Testis (tissue), 3 donors: ENCODE data around the gene EREG. TPM values are rescaled to one million over a fixed set of nuclear protein-coding genes. Genes with fewer than 3 reads are reported as not detected.

Source experiments
- DNase-seq: peaks from one replicate; pipeline ENCODE4 v3.0.0-alpha.2; 2019
- H3K27ac ChIP-seq, 2 donors: fragments of 200-600 bp; sonication (generic); one replicate each; pipeline ENCODE4 v1.5.1; 2019
- H3K27me3 ChIP-seq: fragments of 200-600 bp; sonication (generic); one replicate; pipeline ENCODE4 v1.5.1; 2019
- H3K36me3 ChIP-seq: fragments of 200-600 bp; sonication (generic); one replicate; pipeline ENCODE4 v1.5.1; 2017; ENCODE audit warnings: low read depth; ENCODE audit errors: missing control alignments
- H3K4me1 ChIP-seq: fragments of 200-600 bp; sonication (generic); one replicate; pipeline ENCODE4 v1.5.1; 2019
- H3K4me3 ChIP-seq, 2 donors: fragments of 200-600 bp; sonication (generic); one replicate each; pipeline ENCODE4 v1.5.1; 2017 to 2019
- H3K9me3 ChIP-seq: fragments of 200-600 bp; sonication (generic); one replicate; pipeline ENCODE4 v1.5.1; 2017
- CTCF ChIP-seq, 3 experiments: fragments of 450-650 bp in 2 of 3; fragments of 200-600 bp in 1 of 3; sonication (generic) in 1 of 3; IDR thresholded peaks; one replicate each; pipeline ENCODE4 v1.5.1; 2016 to 2019; ENCODE audit warnings: antibody characterized with exemption in 3 of 3, mild to moderate bottlenecking in 2 of 3, moderate library complexity in 1 of 3
- POLR2A ChIP-seq: fragments of 450-650 bp; IDR thresholded peaks from one replicate; pipeline ENCODE4 v1.6.1; 2017; ENCODE audit warnings: antibody characterized with exemption, mild to moderate bottlenecking, moderate library complexity
- WGBS, 2 donors: methylation state at CpG; one replicate each; pipeline ENCODE4 v1.1.5; 2018; 5-methylcytosine and 5-hydroxymethylcytosine counted together
- intact Hi-C: fragments of 100-400 bp; cut with DNase I; formaldehyde crosslinking; loops from one replicate; pipeline ENCODE4 v1.15.1; 2023; ENCODE audit warnings: low total_unique reads
- polyA plus RNA-seq: library from polyadenylated mRNA; stranded (reverse); fragments of 350-450 nt; fragmentation: Illumina TruSeq; extraction: RNeasy Lipid Tissue Mini Kit (QIAGEN cat#74804); gene quantifications from one replicate; pipeline ENCODE4 v1.2.3, GENCODE V29; 2014; ENCODE audit warnings: low read depth, low replicate concordance; ENCODE audit not compliant: insufficient read depth
- total RNA-seq, 2 donors: library from RNA; depleted of rRNA; stranded (reverse); fragments of >200 nt; gene quantifications; one replicate each; pipeline ENCODE4 v1.2.3, GENCODE V29; 2016

Gene EREG
- total and polyA plus RNA-seq, 3 donors from 2014 or later = 0.37 TPM; not detected in 2

- DNase-seq = no peak
- H3K4me1 ChIP-seq = no peaks in the 10 kb centered on the region
- H3K36me3 ChIP-seq = no peaks in the 10 kb centered on the region
- WGBS, 2 donors = 59 to 88% methylated on average over 2 of the region's 2 CpGs
- no peak overlapping the region for H3K4me3 ChIP-seq
- intact Hi-C loops = no loop called here
- H3K27me3 ChIP-seq = no peaks in the 10 kb centered on the region
- H3K9me3 ChIP-seq = no peaks in the 10 kb centered on the region
- no peak overlapping the region for H3K27ac ChIP-seq
- TF ChIP-seq POLR2A (no peak), CTCF (IDR thresholded peaks at IDR 0.05) (no peak)
These were observed 68.1 kb downstream of the EREG start for GRCh38 chr4:74433043-74433442.

- Histone ChIP-seq H3K4me3 (no peak overlapping the region), H3K36me3 (no peaks in the 10 kb centered on the region), H3K4me1 (no peaks in the 10 kb centered on the region), H3K27ac (no peak overlapping the region), H3K9me3 (no peaks in the 10 kb centered on the region), H3K27me3 (no peaks in the 10 kb centered on the region)
- TF ChIP-seq CTCF (IDR thresholded peaks at IDR 0.05) = no peak
- TF ChIP-seq POLR2A = no peak
- DNase-seq = no peak
- intact Hi-C loops = no loop called here
- WGBS, 2 donors = 66 to 87% methylated on average over 5 to 7 of the region's 7 CpGs
These were observed 68.7 kb downstream of the EREG start for GRCh38 chr4:74433541-74434172.

- no peak for DNase-seq
- H3K27ac ChIP-seq = no peak overlapping the region
- 100% methylated on average over 1 of the region's 1 CpG for WGBS, 2 donors
- H3K27me3 ChIP-seq = no peaks in the 10 kb centered on the region
- intact Hi-C loops = no loop called here
- H3K9me3 ChIP-seq = no peaks in the 10 kb centered on the region
- no peak overlapping the region for H3K4me3 ChIP-seq
- no peaks in the 10 kb centered on the region for H3K36me3 ChIP-seq
- TF ChIP-seq POLR2A = no peak
- H3K4me1 ChIP-seq = no peaks in the 10 kb centered on the region
These were observed 70.4 kb downstream of the EREG start for GRCh38 chr4:74435296-74435695.

GRCh38 chr4:74437866-74438265 lies 72.9 kb downstream of the EREG start:
- Histone ChIP-seq H3K4me3 (no peak overlapping the region), H3K4me1 (no peaks in the 10 kb centered on the region), H3K9me3 (no peaks in the 10 kb centered on the region), H3K27me3 (no peaks in the 10 kb centered on the region), H3K36me3 (no peaks in the 10 kb centered on the region), H3K27ac (no peak overlapping the region)
- no peak for DNase-seq
- intact Hi-C loops = no loop called here
- TF ChIP-seq POLR2A = no peak
- TF ChIP-seq CTCF (IDR thresholded peaks at IDR 0.05) = no peak
- WGBS, 2 donors = 73 to 75% methylated on average over 3 of the region's 3 CpGs

Other genes with a start within 250 kb of the EREG start
- 10 to 100 TPM; 29.1 to 44.1 TPM for gene MTHFD2L, start 207.0 kb upstream of the EREG start, total RNA-seq
- 14.8 TPM for gene MTHFD2L, start 207.0 kb upstream of the EREG start, polyA plus RNA-seq
- gene EPGN, start 56.7 kb upstream of the EREG start, total RNA-seq = under 1 TPM in 1 of 2 donors, not detected in 1; 0.25 TPM
- 1.7 TPM for gene EPGN, start 56.7 kb upstream of the EREG start, polyA plus RNA-seq
- 10 to 100 TPM; 13.0 to 14.2 TPM for gene AREG, start 80.0 kb downstream of the EREG start, total RNA-seq
- gene AREG, start 80.0 kb downstream of the EREG start, polyA plus RNA-seq = 16.4 TPM